Neural progenitor cell (in vitro differentiated cells): ENCODE results near the gene KRT78. TPM values are rescaled to one million over a fixed set of nuclear protein-coding genes. Genes with fewer than 3 reads are reported as not detected.

ENCODE experiments used
- DNase-seq: peaks from one replicate; pipeline ENCODE4 v3.0.0-alpha.2; 2016; ENCODE audit warnings: low spot score
- H2AFZ ChIP-seq: fragments of 200-600 bp; sonication (generic); replicated peaks from 2 replicates; pipeline ENCODE4 v1.6.1; 2016; ENCODE audit warnings: antibody characterized with exemption
- H3F3A ChIP-seq: fragments of 200-600 bp; sonication (generic); 2 replicates; pipeline ENCODE4 v1.6.1; 2016; ENCODE audit warnings: antibody characterized with exemption, low read depth
- H3K27ac ChIP-seq: fragments of 200-600 bp; sonication (generic); 2 replicates; pipeline ENCODE4 v1.5.1; 2016; ENCODE audit warnings: mild to moderate bottlenecking
- H3K27me3 ChIP-seq: fragments of 200-600 bp; sonication (generic); 2 replicates; pipeline ENCODE4 v1.6.1; 2016; ENCODE audit warnings: mild to moderate bottlenecking, moderate library complexity
- H3K36me3 ChIP-seq: fragments of 200-600 bp; sonication (generic); 2 replicates; pipeline ENCODE4 v1.5.1; 2016
- H3K4me1 ChIP-seq: fragments of 200-600 bp; sonication (generic); 2 replicates; pipeline ENCODE4 v1.6.1; 2016; ENCODE audit warnings: mixed run types
- H3K4me2 ChIP-seq: fragments of 200-600 bp; sonication (generic); 2 replicates; pipeline ENCODE4 v1.6.1; 2016
- H3K4me3 ChIP-seq: fragments of 200-600 bp; sonication (generic); 2 replicates; pipeline ENCODE4 v1.5.1; 2016
- H3K79me2 ChIP-seq: fragments of 200-600 bp; sonication (generic); 2 replicates; pipeline ENCODE4 v1.6.1; 2016; ENCODE audit warnings: low read depth
- H3K9ac ChIP-seq: fragments of 200-600 bp; sonication (generic); 2 replicates; pipeline ENCODE4 v1.6.1; 2016
- H3K9me3 ChIP-seq: fragments of 200-600 bp; sonication (generic); 2 replicates; pipeline ENCODE4 v1.5.1; 2016; ENCODE audit warnings: low read depth
- H4K20me1 ChIP-seq: fragments of 200-600 bp; sonication (generic); 2 replicates; pipeline ENCODE4 v1.6.1; 2016; ENCODE audit warnings: low read depth
- H3K27ac Mint-ChIP-seq: 3 replicates; pipeline ENCODE4 v1.8.0; 2021; ENCODE audit warnings: mixed read lengths
- H3K27me3 Mint-ChIP-seq: 2 replicates; pipeline ENCODE4 v1.8.0; 2022; ENCODE audit warnings: low read depth, mild to moderate bottlenecking, inconsistent platforms, moderate library complexity, mixed read lengths; ENCODE audit not compliant: insufficient read depth
- H3K36me3 Mint-ChIP-seq: 3 replicates; pipeline ENCODE4 v1.8.0; 2021; ENCODE audit warnings: mixed read lengths
- H3K4me1 Mint-ChIP-seq: 3 replicates; pipeline ENCODE4 v1.8.0; 2021; ENCODE audit warnings: mixed read lengths
- H3K4me3 Mint-ChIP-seq: 3 replicates; pipeline ENCODE4 v1.8.0; 2021; ENCODE audit warnings: mild to moderate bottlenecking, moderate library complexity, mixed read lengths
- H3K9me3 Mint-ChIP-seq: 3 replicates; pipeline ENCODE4 v1.8.0; 2020; ENCODE audit warnings: mixed read lengths
- CTCF ChIP-seq: fragments of 200-600 bp; sonication (generic); IDR thresholded peaks from 2 replicates; pipeline ENCODE4 v1.5.1; 2017; ENCODE audit warnings: antibody characterized with exemption, mild to moderate bottlenecking
- EZH2 ChIP-seq: fragments of 200-600 bp; sonication (generic); IDR thresholded peaks from 2 replicates; pipeline ENCODE4 v1.6.1; 2017; ENCODE audit warnings: antibody characterized with exemption, mild to moderate bottlenecking, moderate library complexity
- EZH2phosphoT487 ChIP-seq: fragments of 200-600 bp; sonication (generic); IDR thresholded peaks from 2 replicates; pipeline ENCODE4 v1.6.1; 2017; ENCODE audit warnings: antibody characterized with exemption
- total RNA-seq: library from RNA; depleted of rRNA; stranded (reverse); fragments of >200 nt; gene quantifications from 2 replicates; pipeline ENCODE4 v1.2.3, GENCODE V29; 2015; ENCODE audit warnings: low replicate concordance

The KRT78 gene
- total RNA-seq, 1 donor from 2014 or later: not detected

- no peaks in the 10 kb centered on the region for H3K36me3 ChIP-seq
- peaks cover 31% of the 10 kb centered on the region for H3K27me3 ChIP-seq
- Mint-ChIP-seq H3K9me3 (no peaks in the 10 kb centered on the region), H3K4me3 (no peak overlapping the region), H3K36me3 (no peaks in the 10 kb centered on the region), H3K27me3 (peaks cover 30% of the 10 kb centered on the region), H3K4me1 (peaks cover 21% of the 10 kb centered on the region), H3K27ac (no peak overlapping the region)
- DNase-seq: no peak
- no peaks in the 10 kb centered on the region for H3K9me3 ChIP-seq
- H4K20me1 ChIP-seq: no peaks in the 10 kb centered on the region
- no peak overlapping the region for H3K27ac ChIP-seq
- no peak overlapping the region for H3K4me2 ChIP-seq
- no peak for TF ChIP-seq EZH2
- no peak overlapping the region for H3K9ac ChIP-seq
- H3K79me2 ChIP-seq: no peaks in the 10 kb centered on the region
- H3F3A ChIP-seq: no peaks in the 10 kb centered on the region
- no peak overlapping the region for H2AFZ ChIP-seq
- no peak overlapping the region for H3K4me3 ChIP-seq
- H3K4me1 ChIP-seq: peaks cover 12% of the 10 kb centered on the region
Measured at GRCh38 chr12:52876372-52876771, 27.6 kb upstream of the KRT78 start.

- H3K4me2 ChIP-seq: peak overlapping the region; percentile 82
- H2AFZ ChIP-seq: no peak overlapping the region
- H4K20me1 ChIP-seq: no peaks in the 10 kb centered on the region
- no peaks in the 10 kb centered on the region for H3K36me3 ChIP-seq
- DNase-seq: no peak
- peak overlapping the region; percentile 46 for H3K4me3 ChIP-seq
- Mint-ChIP-seq H3K4me3 (peak overlapping the region; percentile 79), H3K9me3 (no peaks in the 10 kb centered on the region), H3K36me3 (no peaks in the 10 kb centered on the region), H3K27me3 (peaks cover 29% of the 10 kb centered on the region), H3K27ac (peak overlapping the region; percentile 74), H3K4me1 (peaks cover 16% of the 10 kb centered on the region)
- peaks cover 12% of the 10 kb centered on the region for H3K4me1 ChIP-seq
- H3K9me3 ChIP-seq: no peaks in the 10 kb centered on the region
- no peak for TF ChIP-seq EZH2
- no peak for TF ChIP-seq EZH2phosphoT487
- no peak for TF ChIP-seq CTCF
- H3K79me2 ChIP-seq: no peaks in the 10 kb centered on the region
- H3K27ac ChIP-seq: no peak overlapping the region
- H3K27me3 ChIP-seq: peaks cover 31% of the 10 kb centered on the region
- H3F3A ChIP-seq: no peaks in the 10 kb centered on the region
- no peak overlapping the region for H3K9ac ChIP-seq
Measured at GRCh38 chr12:52874573-52875435, 26.0 kb upstream of the KRT78 start.

GRCh38 chr12:52873832-52874572 lies 25.2 kb upstream of the KRT78 start:
- no peaks in the 10 kb centered on the region for H3K79me2 ChIP-seq
- no peaks in the 10 kb centered on the region for H3K9me3 ChIP-seq
- no peaks in the 10 kb centered on the region for H3K36me3 Mint-ChIP-seq
- H3K27ac Mint-ChIP-seq: peak overlapping the region; percentile 74
- H3K4me3 ChIP-seq: peak overlapping the region; percentile 46
- H3K4me2 ChIP-seq: peak overlapping the region; percentile 82
- TF ChIP-seq EZH2phosphoT487: no peak
- no peak for TF ChIP-seq EZH2
- no peak for TF ChIP-seq CTCF
- H3K27ac ChIP-seq: no peak overlapping the region
- peaks cover 12% of the 10 kb centered on the region for H3K4me1 ChIP-seq
- no peaks in the 10 kb centered on the region for H4K20me1 ChIP-seq
- no peaks in the 10 kb centered on the region for H3F3A ChIP-seq
- H3K36me3 ChIP-seq: no peaks in the 10 kb centered on the region
- peak overlapping the region; percentile 79 for H3K4me3 Mint-ChIP-seq
- no peak overlapping the region for H3K9ac ChIP-seq
- no peaks in the 10 kb centered on the region for H3K9me3 Mint-ChIP-seq
- peaks cover 32% of the 10 kb centered on the region for H3K27me3 Mint-ChIP-seq
- no peak overlapping the region for H2AFZ ChIP-seq
- peaks cover 31% of the 10 kb centered on the region for H3K27me3 ChIP-seq
- peaks cover 15% of the 10 kb centered on the region for H3K4me1 Mint-ChIP-seq
- DNase-seq: peak; percentile 74
